ENCODE results near the gene SENP7.

DNA sequence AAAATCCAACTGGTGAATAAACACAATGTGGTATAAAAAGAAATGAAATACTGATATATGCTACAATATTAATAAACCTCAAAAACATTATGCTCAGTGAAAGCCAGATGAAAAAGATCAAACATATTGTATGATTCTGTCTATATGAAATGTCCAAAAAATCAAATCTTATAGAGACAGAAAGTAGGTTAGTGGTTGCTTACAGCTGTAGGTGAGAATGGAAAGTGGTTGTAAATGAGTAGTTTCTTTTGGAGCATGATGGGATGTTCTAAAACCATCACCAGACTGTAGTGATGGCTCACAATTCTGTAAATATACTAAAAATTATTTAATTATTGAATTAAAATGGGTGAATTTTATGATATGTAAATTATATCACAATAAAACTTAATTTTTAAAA lies 58.4 kb downstream of the SENP7 start:
- TF ChIP-seq POLR2A (IDR thresholded peaks at IDR 0.05; ENCODE audit: low read length) (no peak), GATA1 (IDR thresholded peaks at IDR 0.05; ENCODE audit: low read depth, low read length) (no peak)
